Progenitor cell of endocrine pancreas (in vitro differentiated cells): ENCODE data around the gene PCCA. TPM values are rescaled to one million over a fixed set of nuclear protein-coding genes. Genes with fewer than 3 reads are reported as not detected.

Experiments used
- DNase-seq: peaks from one replicate; pipeline ENCODE4 v3.0.0; 2021; ENCODE audit warnings: low spot score; ENCODE audit not compliant: unreplicated experiment
- H3K27ac Mint-ChIP-seq: 2 replicates; pipeline ENCODE4 v1.8.0; 2021; ENCODE audit warnings: mild to moderate bottlenecking, moderate library complexity, mixed read lengths
- H3K27me3 Mint-ChIP-seq: 2 replicates; pipeline ENCODE4 v1.8.0; 2021; ENCODE audit warnings: mixed read lengths
- H3K36me3 Mint-ChIP-seq: 2 replicates; pipeline ENCODE4 v1.8.0; 2022; ENCODE audit warnings: mixed read lengths; ENCODE audit not compliant: insufficient read depth
- H3K4me1 Mint-ChIP-seq: 2 replicates; pipeline ENCODE4 v1.8.0; 2021; ENCODE audit warnings: low read depth, mixed read lengths
- H3K4me3 Mint-ChIP-seq: 2 replicates; pipeline ENCODE4 v1.8.0; 2021; ENCODE audit warnings: low read depth, mild to moderate bottlenecking, moderate library complexity, mixed read lengths
- H3K9me3 Mint-ChIP-seq: 2 replicates; pipeline ENCODE4 v1.8.0; 2021; ENCODE audit warnings: low read depth, mixed read lengths
- CTCF ChIP-seq: fragments of 200-600 bp; sonication (generic); IDR thresholded peaks from one replicate; pipeline ENCODE4 v1.5.0; 2021; ENCODE audit warnings: antibody characterized with exemption, mild to moderate bottlenecking; ENCODE audit not compliant: unreplicated experiment
- total RNA-seq: library from RNA; stranded (reverse); gene quantifications from 2 replicates; pipeline ENCODE4 v1.2.1, GENCODE V29; 2021

Gene PCCA
- total RNA-seq, 1 donor from 2014 or later, result 48.1 TPM

GRCh38 chr13:100549316-100549715, 460.4 kb downstream of the PCCA start:
- no peaks in the 10 kb centered on the region for H3K36me3 Mint-ChIP-seq
- H3K27ac Mint-ChIP-seq, result no peak overlapping the region
- H3K4me3 Mint-ChIP-seq, result no peak overlapping the region
- DNase-seq, result no peak
- H3K27me3 Mint-ChIP-seq, result no peaks in the 10 kb centered on the region
- H3K4me1 Mint-ChIP-seq, result no peaks in the 10 kb centered on the region
- no peak for TF ChIP-seq CTCF
- H3K9me3 Mint-ChIP-seq, result no peaks in the 10 kb centered on the region

- no peak for DNase-seq
- no peaks in the 10 kb centered on the region for H3K4me1 Mint-ChIP-seq
- TF ChIP-seq CTCF, result no peak
- no peak overlapping the region for H3K4me3 Mint-ChIP-seq
- no peaks in the 10 kb centered on the region for H3K27me3 Mint-ChIP-seq
- H3K9me3 Mint-ChIP-seq, result peaks cover 3% of the 10 kb centered on the region
- peaks cover 4% of the 10 kb centered on the region for H3K36me3 Mint-ChIP-seq
- no peak overlapping the region for H3K27ac Mint-ChIP-seq
Observed at GRCh38 chr13:100552755-100553154, 463.9 kb downstream of the PCCA start.

DNA sequence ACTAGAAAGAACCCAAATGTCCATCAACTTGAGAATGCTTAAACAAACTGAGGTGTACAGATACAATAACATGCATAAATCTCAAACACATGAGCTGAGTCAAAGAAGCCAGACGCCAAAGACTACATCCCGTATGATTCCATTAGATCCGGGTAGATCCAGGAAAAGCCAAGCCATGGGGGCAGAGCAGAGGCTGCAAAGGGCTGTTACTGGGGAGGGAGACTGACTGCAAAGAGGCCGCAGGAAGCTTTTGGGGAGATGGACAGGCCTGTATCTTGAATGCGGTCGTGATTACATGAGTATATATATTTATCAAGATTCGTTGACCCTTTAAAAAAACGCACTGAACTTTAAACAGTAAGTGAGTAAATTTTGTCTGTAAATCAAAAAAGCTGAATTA, 471.0 kb downstream of the PCCA start:
- H3K36me3 Mint-ChIP-seq, result no peaks in the 10 kb centered on the region
- peaks cover 1% of the 10 kb centered on the region for H3K4me1 Mint-ChIP-seq
- no peaks in the 10 kb centered on the region for H3K9me3 Mint-ChIP-seq
- H3K27ac Mint-ChIP-seq, result no peak overlapping the region
- no peak for DNase-seq
- H3K4me3 Mint-ChIP-seq, result no peak overlapping the region
- no peaks in the 10 kb centered on the region for H3K27me3 Mint-ChIP-seq
- TF ChIP-seq CTCF, result no peak

DNA sequence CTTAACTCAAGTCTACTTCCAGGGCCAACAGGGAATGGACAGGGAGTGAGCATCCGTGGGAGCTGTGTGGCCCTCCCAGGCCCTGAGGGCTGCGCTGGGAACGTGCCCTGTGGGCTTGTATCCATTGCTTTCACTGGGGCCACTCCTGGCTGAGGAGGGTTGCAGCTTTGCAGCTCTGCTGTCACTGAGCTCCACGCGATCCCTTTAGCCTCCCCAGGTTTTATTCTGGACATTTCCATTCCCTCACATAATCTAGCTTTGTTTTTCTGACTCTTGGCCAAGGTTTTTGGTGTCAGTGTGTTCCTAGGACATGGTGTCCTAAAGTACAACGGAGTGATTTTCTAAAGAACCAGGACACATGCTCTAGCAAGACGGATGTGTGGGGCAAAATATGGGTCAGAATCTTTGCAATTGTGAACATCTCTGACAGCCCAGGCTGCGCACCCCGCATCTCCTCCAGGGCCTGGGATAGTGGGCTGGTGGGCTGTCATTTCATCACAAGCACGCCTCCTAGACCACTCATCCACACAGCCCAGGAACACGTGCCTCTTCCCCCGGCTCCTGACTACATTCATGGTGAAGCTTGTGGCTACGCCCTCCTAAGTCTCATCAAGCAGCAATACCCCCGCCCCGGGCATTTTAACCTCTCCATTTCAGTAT, 471.7 kb downstream of the PCCA start:
- no peaks in the 10 kb centered on the region for H3K27me3 Mint-ChIP-seq
- DNase-seq, result no peak
- no peak for TF ChIP-seq CTCF
- H3K4me1 Mint-ChIP-seq, result peaks cover 1% of the 10 kb centered on the region
- no peaks in the 10 kb centered on the region for H3K36me3 Mint-ChIP-seq
- H3K9me3 Mint-ChIP-seq, result no peaks in the 10 kb centered on the region
- no peak overlapping the region for H3K4me3 Mint-ChIP-seq
- no peak overlapping the region for H3K27ac Mint-ChIP-seq

DNA sequence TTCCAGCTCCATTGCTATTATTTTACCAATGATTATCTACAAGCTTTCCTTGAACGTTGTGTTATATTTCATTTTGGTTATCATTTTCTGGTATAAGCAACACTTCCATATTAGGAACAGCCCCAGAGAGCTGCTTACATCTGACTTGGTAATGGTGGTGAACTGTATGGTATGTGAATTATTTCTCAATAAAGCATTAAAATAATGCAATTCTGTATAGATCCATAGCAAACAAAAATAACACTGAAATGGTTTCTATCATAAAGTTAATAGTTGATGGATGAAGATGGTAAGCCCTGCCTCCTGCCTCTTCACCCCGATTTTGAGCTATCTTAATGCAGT, 472.2 kb downstream of the PCCA start:
- Mint-ChIP-seq H3K36me3 (no peaks in the 10 kb centered on the region), H3K4me3 (no peak overlapping the region), H3K27me3 (no peaks in the 10 kb centered on the region), H3K4me1 (peaks cover 1% of the 10 kb centered on the region), H3K9me3 (no peaks in the 10 kb centered on the region), H3K27ac (no peak overlapping the region)
- TF ChIP-seq CTCF, result no peak
- DNase-seq, result no peak
